HG02610 (cell line): ENCODE results near the gene PACS1.
"Not testable (repeated sequence)": the region's sequence is repeated elsewhere in the genome, so short reads cannot be mapped to it uniquely, and the experiment has no call there.

ENCODE experiments used
- ATAC-seq: cut with Tn5 transposase; IDR thresholded peaks from one replicate; pipeline ENCODE4 v1.9.1; 2021; ENCODE audit warnings: mild to moderate bottlenecking, moderate library complexity; ENCODE audit not compliant: unreplicated experiment

The PACS1 gene

DNA sequence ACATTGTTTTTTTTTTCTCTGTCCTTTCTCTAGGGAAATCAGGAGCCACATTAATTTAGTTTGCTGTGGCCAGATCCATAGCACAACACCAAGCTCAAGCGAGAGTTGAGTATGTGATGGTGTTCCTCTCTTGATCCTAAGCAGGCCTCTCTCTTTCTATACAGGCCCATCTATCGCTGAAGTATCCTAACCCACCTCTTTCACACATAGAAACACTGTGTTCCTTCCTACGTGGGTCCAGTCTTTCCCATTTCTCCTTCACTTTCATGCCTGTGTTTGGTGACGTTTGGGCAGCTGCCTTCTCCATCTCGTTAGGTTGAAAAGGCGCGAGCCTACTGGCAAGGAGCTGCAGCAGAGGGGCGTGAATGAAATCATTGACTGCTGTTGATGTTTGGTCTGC is 2.4 kb downstream of the PACS1 start:
- no peak for ATAC-seq

DNA sequence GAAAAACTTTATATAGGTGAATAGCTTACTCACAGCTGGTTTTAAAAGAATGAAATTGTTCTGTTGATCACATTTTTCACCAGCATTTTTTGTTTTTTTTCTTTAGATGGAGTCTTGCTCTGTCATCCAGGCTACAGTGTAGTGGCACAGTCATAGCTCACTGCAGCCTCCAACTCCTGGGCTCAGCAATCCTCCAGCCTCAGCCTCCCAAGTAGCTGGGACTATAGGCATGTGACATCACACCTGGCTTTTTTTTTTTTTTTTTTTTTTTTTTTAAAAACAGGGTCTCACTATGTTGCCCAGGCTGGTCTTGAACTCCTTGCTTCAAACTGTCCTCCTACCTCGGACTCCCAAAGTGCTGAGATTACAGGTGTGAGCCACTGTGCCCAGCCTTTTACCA is 3.6 kb downstream of the PACS1 start:
- ATAC-seq, result no peak

DNA sequence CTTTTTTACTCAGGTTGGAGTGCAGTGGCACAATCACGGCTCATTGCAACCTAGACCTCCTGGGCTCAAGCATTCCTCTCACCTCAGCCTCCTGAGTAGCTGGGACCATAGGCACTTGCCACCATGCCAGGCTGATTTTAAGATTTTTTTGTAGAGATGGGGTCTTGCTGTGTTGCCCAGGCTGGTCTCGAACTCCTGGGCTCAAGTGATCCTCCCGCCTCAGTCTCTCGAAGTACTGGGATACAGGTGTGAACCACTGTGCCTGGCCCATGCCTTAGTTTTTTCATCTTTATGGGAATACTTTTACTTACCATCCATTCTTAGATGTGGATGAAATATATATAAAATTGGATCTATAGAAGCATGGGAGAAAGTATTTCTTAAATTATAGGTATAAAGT is 5.2 kb downstream of the PACS1 start:
- no peak for ATAC-seq

DNA sequence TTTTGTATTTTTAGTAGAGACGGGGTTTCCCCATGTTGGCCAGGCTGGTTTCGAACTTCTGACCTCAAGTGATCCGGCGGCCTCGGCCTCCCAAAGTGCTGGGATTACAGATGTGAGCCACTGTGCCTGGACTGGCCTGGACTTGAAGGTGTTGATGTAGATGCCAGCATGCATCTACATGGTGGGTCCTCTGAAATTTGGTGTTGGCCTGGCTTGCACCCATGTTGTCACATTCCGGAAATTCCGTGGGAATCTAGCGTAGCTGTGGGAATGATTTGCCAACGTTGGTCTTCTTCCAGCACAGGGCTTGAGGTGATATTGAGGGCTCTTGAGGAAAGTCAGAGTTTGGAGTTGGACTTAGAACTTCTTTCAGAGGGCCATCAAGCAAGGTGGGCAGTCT is 6.5 kb downstream of the PACS1 start:
- no peak for ATAC-seq

DNA sequence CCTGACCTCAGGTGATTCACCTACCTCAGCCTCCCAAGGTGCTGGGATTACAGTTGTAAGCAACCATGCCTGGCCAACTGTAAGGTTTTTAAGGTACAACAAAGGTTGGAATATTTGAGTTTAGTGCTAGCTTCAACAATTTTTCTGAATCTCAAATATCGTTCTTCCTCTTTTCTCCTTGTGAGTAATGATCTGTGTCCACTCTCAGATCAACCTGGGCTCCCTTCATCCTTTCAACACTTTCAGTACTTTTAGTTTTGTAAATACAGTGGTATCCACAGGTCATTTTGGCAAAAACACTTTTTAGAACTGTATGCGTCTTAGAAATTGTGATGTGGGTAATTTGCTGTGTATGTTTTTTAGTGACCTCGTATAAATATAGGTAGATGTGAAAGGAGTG is 7.9 kb downstream of the PACS1 start:
- no peak for ATAC-seq

DNA sequence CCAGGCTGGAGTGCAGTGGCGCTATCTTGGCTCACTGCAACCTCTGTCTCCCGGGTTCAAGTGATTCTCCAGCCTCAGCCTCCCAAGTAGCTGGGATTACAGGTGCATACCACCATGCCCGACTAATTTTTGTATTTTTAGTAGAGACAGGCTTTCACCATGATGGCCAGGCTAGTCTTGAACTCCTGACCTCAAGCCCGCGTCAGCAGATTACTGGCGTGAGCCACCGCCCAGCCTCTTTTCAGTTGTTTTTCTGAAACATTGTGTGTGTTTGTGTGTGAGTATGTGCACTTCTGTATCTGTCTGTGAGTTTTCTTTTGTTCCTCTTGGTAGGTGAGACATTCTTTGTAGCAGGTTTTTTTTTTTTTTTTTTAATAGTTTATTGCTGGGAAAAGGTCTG is 8.9 kb downstream of the PACS1 start:
- not testable (repeated sequence) for ATAC-seq

DNA sequence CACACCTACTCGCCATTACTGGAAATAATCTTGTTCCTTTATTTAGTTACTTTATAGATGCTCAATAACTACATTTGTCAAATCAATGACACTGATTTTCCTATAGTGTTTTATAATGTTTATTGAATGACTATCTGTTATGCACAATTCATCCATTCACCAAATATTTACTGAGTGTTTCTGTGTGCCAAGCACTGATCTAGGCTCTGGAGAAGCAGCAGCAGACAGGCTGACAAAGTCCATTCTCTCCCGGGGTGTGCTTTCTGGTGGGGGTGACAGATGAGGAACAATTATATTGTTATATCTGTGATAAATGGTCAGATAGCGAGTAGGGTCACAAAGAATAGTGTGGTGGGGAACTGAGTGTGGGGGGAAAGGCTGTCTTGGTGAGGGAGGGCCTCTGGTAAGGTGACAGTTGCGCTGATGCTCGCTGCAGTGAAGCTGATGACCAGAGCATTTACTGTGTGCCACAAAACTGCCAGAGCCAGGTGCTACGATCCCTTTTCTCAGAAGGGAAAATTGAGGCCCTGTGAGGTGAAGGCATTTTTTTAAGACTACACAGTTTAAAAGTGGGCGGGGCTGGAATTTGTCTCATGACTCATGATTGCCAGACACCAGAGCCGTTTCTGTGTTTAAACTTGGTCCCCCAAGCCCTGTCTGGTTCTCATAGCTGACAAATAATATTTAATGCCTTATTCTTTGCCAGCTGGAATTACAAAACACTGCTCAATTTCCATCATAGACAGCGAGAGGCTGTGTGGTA is 10.2 kb downstream of the PACS1 start:
- no peak for ATAC-seq

DNA sequence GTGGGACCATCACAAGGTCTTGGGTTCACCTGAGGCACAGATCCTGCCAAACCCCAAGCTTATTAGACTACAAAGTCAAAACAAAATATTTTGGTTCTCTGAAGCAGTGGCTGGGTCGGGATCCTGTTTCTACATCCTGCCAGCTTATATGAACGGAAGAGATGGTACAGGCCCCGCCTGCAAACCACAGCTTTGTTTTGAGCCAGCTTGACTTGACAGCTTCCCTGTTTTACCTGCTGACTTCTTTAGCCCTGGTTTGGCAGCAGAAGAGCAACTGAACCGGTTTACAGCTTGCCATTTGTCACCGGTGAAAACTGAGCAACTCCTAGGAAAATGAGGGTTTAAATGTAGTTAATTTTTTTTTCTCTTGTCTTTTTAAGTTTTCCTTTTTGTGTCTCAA is 11.4 kb downstream of the PACS1 start:
- ATAC-seq, result no peak

DNA sequence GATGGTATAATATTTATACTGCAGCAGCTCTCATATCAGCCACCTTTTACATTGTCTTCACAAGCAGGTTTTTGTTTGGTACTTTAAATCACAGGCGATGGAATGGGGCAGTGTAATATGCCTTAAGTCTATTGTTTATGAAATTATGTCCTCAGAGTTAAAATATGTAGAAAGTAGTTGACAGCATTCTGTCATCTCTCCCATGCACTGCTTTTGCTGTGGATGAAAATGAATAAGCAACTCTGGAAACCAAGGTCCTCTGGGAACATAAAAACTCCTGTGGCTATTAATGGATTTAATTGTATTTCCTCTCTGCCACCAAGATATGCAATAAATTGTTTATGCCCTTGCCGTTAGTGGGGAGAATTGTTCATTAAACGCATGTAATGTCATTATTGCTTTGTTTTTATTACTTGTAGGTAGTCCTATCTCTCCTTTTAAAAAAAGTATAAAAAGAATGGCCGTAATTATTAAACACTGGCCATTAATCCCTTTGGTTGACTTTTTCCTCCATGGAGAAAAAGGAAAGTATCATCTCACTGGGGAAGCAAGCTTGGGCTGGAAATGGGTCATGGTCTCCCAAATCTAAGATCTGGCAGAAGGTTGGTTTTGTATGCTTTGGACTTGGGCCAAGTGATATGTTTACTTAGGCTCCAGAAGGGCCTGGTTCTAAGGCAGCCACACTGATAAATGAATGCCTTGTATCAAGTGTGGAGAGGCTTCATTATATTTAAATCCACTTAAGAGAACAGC is 13.1 kb downstream of the PACS1 start:
- ATAC-seq, result no peak

DNA sequence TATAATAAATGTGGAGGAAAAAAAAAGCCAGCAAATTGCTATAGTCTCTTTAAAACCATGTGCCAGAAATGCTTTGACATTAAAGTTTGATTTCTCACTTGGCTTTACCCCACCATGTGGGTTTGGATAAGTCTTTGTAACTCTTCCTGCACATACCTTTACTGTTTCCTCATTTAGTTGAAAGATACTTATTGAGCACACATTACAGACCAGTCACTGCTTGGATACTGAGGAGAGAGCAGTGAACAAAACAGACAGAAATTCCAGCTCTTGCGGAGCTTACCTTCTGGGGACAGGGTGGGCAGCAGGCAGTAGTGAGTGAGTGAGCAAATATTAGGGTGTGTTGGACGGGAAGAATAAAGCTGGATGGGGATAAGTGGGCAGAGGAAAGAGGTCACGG is 13.7 kb downstream of the PACS1 start:
- ATAC-seq, result no peak

DNA sequence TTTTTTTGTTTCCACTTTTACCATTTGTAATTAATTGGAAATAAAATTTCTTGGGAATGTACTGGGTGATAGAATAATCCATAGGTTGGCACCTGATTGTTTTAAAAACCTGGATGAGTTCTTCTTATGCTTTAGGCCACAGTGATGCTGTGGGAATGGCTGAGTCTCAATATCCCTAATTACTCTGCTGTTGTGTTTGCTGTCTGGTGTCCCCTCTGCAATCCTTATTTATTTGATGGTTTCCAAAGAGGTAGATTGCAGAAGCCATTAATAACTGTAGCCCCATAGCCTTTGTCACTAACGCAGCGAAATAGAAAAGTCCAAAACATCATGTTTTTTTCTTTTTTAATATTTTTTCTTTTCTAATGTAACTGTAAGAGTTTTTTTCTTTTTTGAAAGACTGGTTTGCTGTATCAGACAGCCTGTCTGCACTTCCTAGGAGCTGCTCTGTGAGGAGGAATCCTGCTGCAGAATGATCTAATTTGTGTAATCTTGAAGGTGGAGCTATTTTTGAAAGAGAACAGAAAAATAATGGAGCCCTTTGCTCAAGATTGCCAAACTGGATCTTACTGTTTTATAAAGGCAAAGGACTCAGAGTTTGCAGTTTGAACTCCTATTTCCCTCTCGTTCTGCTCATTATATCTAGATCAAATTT is 14.9 kb downstream of the PACS1 start:
- ATAC-seq, result no peak

DNA sequence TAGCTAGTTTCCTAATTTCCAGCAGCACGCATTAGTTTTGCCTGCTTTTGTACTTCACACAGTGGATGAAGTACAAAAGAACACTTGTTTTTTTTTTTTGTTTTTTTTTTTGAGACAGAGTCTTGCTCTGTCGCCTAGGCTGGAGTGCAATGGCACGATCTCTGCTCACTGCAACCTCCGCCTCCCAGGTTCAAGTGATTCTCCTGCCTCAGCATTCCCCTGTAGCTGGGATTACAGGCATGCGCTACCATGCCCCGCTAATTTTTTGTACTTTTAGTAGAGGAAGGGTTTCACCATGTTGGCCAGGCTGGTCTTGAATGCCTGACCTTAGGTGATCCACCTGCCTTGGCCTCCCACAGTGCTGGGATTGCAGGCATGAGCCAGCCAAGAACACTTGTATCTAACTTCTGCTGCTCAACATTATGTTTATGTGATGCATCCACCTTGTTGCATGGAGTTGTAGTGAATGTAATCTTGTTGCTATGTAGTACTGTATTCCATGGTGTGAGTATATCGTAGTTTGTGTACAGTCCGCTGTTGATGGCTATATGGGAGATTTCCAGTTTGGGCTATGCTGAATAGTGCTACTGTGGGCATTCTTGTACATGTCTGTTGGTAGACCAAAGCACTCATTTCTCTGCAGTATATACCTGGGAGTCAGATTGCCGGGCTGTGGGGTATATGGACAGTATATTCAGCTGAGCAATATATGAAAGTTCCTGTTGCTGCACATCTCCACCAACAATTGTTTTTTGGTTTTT is 17.3 kb downstream of the PACS1 start:
- ATAC-seq, result no peak

DNA sequence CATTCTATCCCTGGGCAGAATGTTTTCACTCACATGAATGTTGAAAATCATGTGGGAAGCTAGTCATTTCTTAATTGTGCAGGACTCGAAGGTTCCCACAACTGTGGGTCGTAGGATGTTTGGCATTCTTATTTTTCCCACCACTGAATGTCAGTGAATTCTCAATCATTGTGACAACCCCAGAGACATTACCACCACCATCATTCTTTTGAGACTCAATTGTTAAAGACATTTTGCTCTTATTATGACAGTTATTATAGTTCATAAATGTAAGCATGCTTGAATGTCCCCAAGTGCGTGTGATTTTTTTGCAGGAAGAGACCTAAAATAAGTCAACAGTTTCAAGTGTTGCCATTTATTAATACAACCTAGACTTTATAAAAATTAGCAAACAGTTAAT is 19.0 kb downstream of the PACS1 start:
- ATAC-seq, result no peak

DNA sequence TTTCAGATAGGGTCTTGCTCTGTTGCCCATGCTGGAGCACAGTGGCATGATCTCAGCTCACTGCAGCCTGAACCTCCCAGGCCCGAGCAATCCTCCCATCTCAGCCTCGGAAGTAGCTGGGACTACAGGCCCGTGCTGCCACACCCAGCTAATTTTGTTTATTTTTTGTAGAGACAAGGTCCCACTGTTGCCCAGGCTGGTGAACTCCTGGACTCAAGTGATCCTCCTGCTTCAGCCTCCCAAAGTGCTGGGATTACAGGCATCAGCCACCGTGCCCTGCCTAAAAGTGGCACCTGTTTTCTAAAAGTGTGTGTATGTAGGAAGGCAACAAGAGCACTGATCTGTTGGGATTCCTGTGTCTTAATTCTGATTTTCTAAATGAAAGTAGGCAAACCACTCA is 20.2 kb downstream of the PACS1 start:
- no peak for ATAC-seq

DNA sequence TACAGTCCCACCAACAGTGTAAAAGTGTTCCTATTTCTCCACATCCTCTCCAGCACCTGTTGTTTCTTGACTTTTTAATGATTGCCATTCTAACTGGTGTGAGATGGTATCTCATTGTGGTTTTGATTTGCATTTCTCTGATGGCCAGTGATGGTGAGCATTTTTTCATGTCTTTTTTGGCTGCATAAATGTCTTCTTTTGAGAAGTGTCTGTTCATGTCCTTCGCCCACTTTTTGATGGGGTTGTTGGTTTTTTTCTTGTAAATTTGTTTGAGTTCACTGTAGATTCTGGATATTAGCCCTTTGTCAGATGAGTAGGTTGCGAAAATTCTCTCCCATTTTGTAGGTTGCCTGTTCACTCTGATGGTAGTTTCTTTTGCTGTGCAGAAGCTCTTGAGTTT is 22.1 kb downstream of the PACS1 start:
- ATAC-seq, result not testable (repeated sequence)

DNA sequence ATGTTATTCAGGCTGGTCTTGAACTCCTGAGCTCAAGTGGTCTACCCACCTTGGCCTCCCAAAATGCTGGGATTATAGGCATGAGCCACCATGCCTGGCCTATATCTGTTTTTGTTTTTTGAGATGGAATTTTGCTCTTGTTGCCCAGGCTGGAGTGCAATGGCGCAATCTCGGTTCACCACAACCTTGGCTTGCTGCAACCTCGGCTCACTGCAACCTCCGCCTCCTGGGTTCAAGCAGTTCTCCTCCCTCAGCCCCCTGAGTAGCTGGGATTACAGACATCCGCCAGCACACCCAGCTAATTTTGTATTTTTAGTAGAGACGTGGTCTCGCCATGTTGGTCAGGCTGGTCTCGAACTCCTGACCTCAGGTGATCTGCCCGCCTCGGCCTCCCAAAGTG is 29.7 kb downstream of the PACS1 start:
- not testable (repeated sequence) for ATAC-seq

DNA sequence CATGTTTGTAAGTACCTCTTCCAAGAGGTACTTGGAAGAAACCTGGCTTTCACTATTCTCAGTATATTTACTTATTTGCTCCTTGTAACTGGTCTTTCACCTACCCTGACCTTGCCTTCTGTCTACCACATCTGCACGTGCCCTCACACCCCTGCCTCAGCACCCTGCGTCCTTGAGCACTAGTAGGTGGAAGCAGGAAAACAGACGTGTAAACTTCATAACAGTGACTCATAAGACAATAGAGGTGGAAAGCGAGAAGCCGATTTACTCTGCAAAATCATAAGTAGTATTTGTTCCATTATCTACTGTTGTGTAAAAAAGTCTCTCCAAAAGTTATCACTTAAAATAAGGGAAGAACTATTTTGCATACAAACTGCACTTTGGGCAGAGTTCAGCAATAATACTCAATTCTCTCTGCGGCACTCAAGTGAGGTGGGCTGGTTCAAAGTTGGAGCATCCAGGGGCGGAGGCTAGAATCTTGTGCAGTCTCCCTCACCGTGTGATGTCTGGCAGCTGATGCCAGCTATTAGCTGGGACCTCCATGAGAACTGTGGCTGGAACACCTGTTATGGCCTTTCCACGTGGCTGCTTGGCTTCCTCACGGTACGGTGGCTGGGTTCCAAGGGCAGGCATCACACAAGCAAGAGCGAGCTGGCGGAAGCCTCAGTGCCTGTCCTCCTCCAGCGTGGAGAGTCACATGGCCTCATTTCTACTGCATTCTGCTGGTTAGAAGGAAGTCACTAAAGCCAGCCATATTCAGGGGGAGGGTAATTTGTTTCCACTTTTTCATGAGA is 30.4 kb downstream of the PACS1 start:
- peak; percentile 54 for ATAC-seq

DNA sequence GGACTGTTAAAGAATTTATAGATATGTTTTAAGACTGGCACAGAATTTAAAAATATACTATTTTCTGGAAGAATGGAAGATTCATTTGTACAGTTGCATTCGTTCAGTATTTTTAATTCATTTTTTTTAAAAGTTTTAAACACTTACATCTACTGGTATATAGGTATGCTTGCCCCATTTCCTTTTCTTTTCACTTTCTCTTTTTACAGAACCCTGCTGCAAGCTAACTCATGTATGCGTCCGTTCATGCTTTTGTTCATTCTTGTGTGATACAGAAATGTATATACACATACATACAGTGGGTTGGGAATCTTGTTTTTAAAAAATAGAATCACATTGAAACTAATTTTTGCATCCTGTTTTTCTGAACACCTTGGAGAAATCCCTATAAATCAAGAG is 31.0 kb downstream of the PACS1 start:
- ATAC-seq, result no peak

DNA sequence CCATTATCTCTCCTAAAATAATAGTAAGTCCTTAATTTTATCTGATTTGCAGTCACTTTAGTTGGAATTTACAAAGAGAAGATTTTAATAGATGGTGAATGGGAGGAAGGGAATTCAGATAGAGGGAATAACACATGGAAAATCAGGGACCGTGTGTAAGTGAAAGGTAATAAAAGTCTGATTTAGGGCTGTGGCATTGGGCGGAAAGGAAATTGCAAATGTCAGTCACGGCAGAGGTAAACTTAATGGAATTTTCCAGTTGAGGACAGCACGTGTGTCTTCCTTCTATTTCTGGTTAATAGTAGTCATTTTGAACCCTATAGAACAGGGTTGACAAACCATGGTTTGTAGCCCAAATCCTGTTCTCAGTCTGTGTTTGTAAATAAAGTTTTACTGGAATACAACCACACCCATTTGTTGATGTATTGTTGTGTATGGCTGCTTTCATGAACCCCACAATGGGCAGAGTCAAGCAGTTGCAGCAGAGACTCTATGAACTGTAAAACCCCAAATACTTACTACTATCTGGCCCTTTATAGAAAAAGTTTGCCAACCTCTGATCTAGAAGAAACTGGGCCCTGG is 34.1 kb downstream of the PACS1 start:
- no peak for ATAC-seq
